Vagina (tissue), 2 donors: ENCODE results near the gene BIRC7. TPM values are rescaled to one million over a fixed set of nuclear protein-coding genes. Genes with fewer than 3 reads are reported as not detected.
A peak's percentile ranks its signal among the peaks of the same experiment; 100 is the strongest.
"Not testable (repeated sequence)": the region's sequence is repeated elsewhere in the genome, so short reads cannot be mapped to it uniquely, and the experiment has no call there.

Source experiments
- DNase-seq, 2 donors: peaks; one replicate each; pipeline ENCODE4 v3.0.0-alpha.2; 2017; ENCODE audit errors: extremely low spot score in 2 of 2
- H3K27ac ChIP-seq: fragments of 200-600 bp; sonication (generic); one replicate; pipeline ENCODE4 v1.5.1; 2019
- H3K27me3 ChIP-seq: fragments of 200-600 bp; sonication (generic); one replicate; pipeline ENCODE4 v1.5.1; 2019
- H3K36me3 ChIP-seq, 2 donors: fragments of 200-600 bp; sonication (generic); one replicate each; pipeline ENCODE4 v1.5.1; 2017 to 2019
- H3K4me1 ChIP-seq: fragments of 200-600 bp; sonication (generic); one replicate; pipeline ENCODE4 v1.5.1; 2019
- H3K4me3 ChIP-seq, 2 donors: fragments of 200-600 bp; sonication (generic); 1 replicate in 1 of 2; 2 replicates in 1 of 2; pipeline ENCODE4 v1.5.1; 2016 to 2019
- H3K9me3 ChIP-seq: fragments of 200-600 bp; sonication (generic); one replicate; pipeline ENCODE4 v1.5.1; 2019
- POLR2A ChIP-seq, 2 donors: fragments of 450-650 bp; IDR thresholded peaks; one replicate each; pipeline ENCODE4 v1.6.1; 2017; ENCODE audit warnings: antibody characterized with exemption in 2 of 2, mild to moderate bottlenecking in 2 of 2, moderate library complexity in 2 of 2
- POLR2AphosphoS5 ChIP-seq, 2 donors: sonication (generic); formaldehyde crosslinking; IDR thresholded peaks; one replicate each; pipeline ENCODE4 v1.9.0; 2017; ENCODE audit warnings: antibody characterized with exemption in 2 of 2, mild to moderate bottlenecking in 2 of 2, low read depth in 1 of 2; ENCODE audit not compliant: insufficient read depth in 1 of 2
- intact Hi-C: fragments of 100-400 bp; cut with DNase I; formaldehyde crosslinking; loops from one replicate; pipeline ENCODE4 v1.15.1; 2023
- total RNA-seq: library from RNA; depleted of rRNA; stranded (reverse); fragments of >200 nt; gene quantifications from one replicate; pipeline ENCODE4 v1.2.3, GENCODE V29; 2016
- TF ChIP-seq, protein P1 (sequence below), 3 experiments: fragments of 450-650 bp in 2 of 3; fragments of 200-600 bp in 1 of 3; sonication (generic) in 1 of 3; IDR thresholded peaks; one replicate each; pipeline ENCODE4 v1.5.1; 2017 to 2019; ENCODE audit warnings: antibody characterized with exemption in 3 of 3, mild to moderate bottlenecking in 2 of 3, moderate library complexity in 2 of 3

Gene BIRC7
- total RNA-seq, 1 donor from 2014 or later = 2.7 TPM

DNA sequence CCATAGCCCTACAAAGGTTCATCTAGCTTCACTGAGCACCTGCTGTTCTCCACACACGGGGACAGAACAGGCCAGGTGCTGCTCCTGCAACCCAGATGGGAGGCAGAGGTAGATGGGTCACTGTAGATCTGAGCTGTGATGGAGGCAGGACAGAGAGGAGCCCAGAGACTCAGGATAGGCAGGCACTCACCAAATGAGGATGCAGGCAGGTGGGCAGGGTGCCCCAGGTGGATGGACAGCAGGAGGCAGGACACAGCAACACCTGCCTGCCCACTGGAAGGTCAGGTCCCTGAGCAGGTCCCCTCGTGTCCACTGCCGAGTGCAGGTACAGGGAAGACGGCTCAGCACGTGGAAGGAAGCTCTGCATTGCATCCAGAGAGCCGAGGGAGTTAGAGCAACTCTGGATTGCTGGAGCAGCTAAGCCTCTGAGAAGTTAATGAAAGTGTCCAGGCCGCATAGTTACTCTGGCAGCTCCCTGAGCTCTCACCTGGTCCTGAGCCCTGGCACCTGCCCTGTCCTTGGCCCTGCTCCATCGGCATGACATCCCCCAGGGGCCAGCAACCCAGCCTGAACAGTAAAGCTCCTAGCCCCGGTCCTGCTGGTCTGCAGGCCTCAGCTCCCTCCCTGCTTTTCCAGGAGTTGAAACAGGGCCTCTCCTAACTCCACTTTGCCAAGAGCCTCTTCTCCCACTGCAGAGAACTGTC, 14.9 kb upstream of the BIRC7 start:
- H3K4me1 ChIP-seq = peaks cover 8% of the 10 kb centered on the region
- no peak overlapping the region for H3K27ac ChIP-seq
- H3K9me3 ChIP-seq = no peaks in the 10 kb centered on the region
- DNase-seq = no peak
- H3K27me3 ChIP-seq = no peaks in the 10 kb centered on the region
- H3K4me3 ChIP-seq = no peak overlapping the region
- TF ChIP-seq, protein P1, sequence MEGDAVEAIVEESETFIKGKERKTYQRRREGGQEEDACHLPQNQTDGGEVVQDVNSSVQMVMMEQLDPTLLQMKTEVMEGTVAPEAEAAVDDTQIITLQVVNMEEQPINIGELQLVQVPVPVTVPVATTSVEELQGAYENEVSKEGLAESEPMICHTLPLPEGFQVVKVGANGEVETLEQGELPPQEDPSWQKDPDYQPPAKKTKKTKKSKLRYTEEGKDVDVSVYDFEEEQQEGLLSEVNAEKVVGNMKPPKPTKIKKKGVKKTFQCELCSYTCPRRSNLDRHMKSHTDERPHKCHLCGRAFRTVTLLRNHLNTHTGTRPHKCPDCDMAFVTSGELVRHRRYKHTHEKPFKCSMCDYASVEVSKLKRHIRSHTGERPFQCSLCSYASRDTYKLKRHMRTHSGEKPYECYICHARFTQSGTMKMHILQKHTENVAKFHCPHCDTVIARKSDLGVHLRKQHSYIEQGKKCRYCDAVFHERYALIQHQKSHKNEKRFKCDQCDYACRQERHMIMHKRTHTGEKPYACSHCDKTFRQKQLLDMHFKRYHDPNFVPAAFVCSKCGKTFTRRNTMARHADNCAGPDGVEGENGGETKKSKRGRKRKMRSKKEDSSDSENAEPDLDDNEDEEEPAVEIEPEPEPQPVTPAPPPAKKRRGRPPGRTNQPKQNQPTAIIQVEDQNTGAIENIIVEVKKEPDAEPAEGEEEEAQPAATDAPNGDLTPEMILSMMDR (IDR thresholded peaks at IDR 0.05) = no peak
- TF ChIP-seq POLR2A (IDR thresholded peaks at IDR 0.05) (no peak), POLR2AphosphoS5 (IDR thresholded peaks at IDR 0.05; ENCODE audit: insufficient read depth in 1 of 2, low read depth in 1 of 2) (no peak)
- intact Hi-C loops = no loop called here
- H3K36me3 ChIP-seq = no peaks in the 10 kb centered on the region

DNA sequence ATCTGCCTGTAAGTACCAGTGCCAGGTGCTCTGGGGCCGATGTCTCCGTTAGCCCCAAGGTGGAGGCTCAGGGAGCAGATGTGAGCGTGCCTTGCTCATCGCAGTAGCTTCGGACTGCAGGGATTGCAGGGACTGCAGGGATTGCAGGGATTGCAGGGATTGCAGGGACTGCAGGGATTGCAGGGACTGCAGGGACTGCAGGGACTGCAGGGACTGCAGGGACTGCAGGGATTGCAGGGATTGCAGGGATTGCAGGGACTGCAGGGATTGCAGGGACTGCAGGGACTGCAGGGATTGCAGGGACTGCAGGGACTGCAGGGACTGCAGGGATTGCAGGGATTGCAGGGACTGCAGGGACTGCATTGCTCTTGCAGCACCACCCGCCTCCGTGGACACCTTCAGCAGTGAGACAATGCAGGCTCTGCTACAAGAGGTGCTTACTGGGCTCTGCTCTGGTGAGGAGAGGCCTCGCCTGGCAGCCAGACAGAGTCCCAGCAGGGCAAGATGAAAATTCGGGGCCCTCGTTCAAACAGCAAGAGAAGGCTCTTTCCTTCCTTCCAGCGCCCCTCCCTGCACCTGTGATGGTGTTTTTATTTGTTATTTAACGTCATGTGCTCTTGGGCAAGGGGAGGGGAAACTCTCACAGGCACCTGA, 14.2 kb upstream of the BIRC7 start:
- intact Hi-C loops, DNase-seq: not testable (repeated sequence)

DNA sequence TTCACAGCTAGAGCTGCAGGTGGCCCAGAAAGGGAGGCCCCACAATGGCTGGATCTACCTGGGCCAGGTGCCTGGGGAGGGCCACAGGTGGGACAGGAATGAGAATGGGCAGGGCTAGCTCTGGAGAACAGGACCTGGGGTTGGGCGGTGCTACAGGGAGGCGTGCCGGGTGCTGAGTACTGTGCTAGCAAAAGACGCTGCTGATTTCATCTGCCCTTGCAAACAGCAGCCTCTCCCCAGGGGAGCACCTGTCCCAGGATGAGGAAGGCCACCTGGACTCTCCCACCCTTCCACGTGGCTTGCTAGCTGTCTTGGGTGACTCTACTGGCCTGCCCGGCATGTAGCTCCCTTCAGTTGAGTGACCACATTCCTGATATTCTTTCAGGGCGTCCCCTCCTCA, 13.2 kb upstream of the BIRC7 start:
- Histone ChIP-seq H3K4me3 (no peak overlapping the region), H3K4me1 (no peaks in the 10 kb centered on the region), H3K9me3 (no peaks in the 10 kb centered on the region), H3K27ac (no peak overlapping the region), H3K27me3 (no peaks in the 10 kb centered on the region), H3K36me3 (no peaks in the 10 kb centered on the region)
- intact Hi-C loops = no loop called here
- DNase-seq = no peak
- TF ChIP-seq POLR2A (IDR thresholded peaks at IDR 0.05) (no peak), POLR2AphosphoS5 (IDR thresholded peaks at IDR 0.05; ENCODE audit: insufficient read depth in 1 of 2, low read depth in 1 of 2) (no peak)
- TF ChIP-seq, protein P1 (IDR thresholded peaks at IDR 0.05) = no peak

More for the DNA sequence above, 14.2 kb upstream of the BIRC7 start:
- H3K9me3 ChIP-seq, H3K27me3 ChIP-seq, H3K27ac ChIP-seq, H3K4me3 ChIP-seq, H3K4me1 ChIP-seq, H3K36me3 ChIP-seq: not testable (repeated sequence)

DNA sequence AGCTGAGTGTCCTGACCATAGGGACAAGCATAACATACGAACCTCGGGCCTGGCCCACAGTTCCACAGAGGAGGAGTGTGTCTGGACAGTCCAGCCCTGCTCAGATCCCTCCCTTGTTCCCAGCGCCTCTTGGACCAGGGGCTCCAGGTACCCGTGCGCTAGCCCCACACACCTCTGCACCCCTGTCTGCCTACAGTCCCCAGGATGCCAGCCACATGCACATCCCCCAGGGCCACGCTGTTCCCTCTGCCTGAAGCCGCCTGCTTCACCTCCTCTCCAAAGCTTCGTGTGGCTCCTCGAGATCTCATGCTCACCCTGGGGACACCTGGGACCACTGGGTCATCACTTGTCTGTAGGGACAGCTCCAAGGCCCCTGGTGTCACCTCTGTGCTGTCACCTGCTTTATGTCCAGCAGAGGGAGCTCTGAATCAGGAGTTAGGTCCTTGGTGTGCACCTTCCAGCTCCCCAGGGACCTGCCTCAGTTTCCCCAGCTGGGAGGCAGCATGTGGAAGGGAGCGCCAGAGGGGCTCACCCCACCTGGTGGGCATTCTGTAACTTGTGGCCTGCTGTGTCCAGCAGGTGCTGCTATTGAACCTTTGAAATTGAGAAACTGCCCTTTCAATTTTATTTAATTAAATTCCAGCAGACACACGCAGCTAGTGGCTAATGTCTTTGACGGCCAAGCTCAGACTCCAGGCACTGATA, 12.4 kb upstream of the BIRC7 start:
- no peak overlapping the region for H3K27ac ChIP-seq
- no peaks in the 10 kb centered on the region for H3K27me3 ChIP-seq
- no peaks in the 10 kb centered on the region for H3K9me3 ChIP-seq
- no peaks in the 10 kb centered on the region for H3K36me3 ChIP-seq
- no peak for DNase-seq
- no peak overlapping the region for H3K4me3 ChIP-seq
- intact Hi-C loops = no loop called here
- TF ChIP-seq, protein P1 (IDR thresholded peaks at IDR 0.05) = peak; percentile 9 to 42 (median 35)
- TF ChIP-seq POLR2AphosphoS5 (IDR thresholded peaks at IDR 0.05; ENCODE audit: insufficient read depth in 1 of 2, low read depth in 1 of 2) (no peak), POLR2A (IDR thresholded peaks at IDR 0.05) (no peak)
- no peaks in the 10 kb centered on the region for H3K4me1 ChIP-seq

DNA sequence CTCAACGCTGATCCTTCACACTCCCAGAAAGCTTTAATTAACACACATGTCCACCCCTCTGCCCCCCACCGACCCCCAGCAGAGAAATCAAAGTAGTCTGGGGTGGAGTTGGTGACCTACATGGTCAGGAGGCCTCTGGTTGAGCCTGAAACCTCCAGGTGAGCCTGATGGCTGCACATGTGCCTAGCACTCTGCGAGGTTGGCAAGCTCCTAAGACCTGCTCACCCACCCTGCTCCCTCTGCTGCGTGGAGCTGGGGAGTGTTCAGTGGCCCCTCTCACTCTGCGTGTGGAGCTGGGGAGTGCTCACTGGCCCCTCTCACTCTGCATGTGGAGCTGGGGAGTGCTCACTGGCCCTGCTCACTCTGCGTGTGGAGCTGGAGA, 11.9 kb upstream of the BIRC7 start:
- Histone ChIP-seq H3K9me3 (no peaks in the 10 kb centered on the region), H3K4me1 (no peaks in the 10 kb centered on the region), H3K36me3 (no peaks in the 10 kb centered on the region), H3K27me3 (no peaks in the 10 kb centered on the region), H3K27ac (no peak overlapping the region), H3K4me3 (no peak overlapping the region)
- TF ChIP-seq, protein P1 (IDR thresholded peaks at IDR 0.05) = no peak
- no peak for TF ChIP-seq POLR2A (IDR thresholded peaks at IDR 0.05)
- no peak for TF ChIP-seq POLR2AphosphoS5 (IDR thresholded peaks at IDR 0.05; ENCODE audit: insufficient read depth in 1 of 2, low read depth in 1 of 2)
- intact Hi-C loops = no loop called here
- DNase-seq = no peak
